Tibial artery (tissue), 4 donors: ENCODE measurements around the gene TBC1D2B.
A peak's percentile ranks its signal among the peaks of the same experiment; 100 is the strongest.

Source experiments
- DNase-seq, 2 donors: peaks; one replicate each; pipeline ENCODE4 v3.0.0-alpha.2; 2019
- H3K27ac ChIP-seq, 2 donors: fragments of 200-600 bp; sonication (generic) in 1 of 2; 1 replicate in 1 of 2; 2 replicates in 1 of 2; pipeline ENCODE4 v1.5.1; 2018 to 2019; ENCODE audit warnings: mild to moderate bottlenecking in 1 of 2
- H3K27me3 ChIP-seq, 2 donors: fragments of 200-600 bp; sonication (generic) in 1 of 2; one replicate each; pipeline versions ENCODE4 v1.5.1 to v1.6.0; 2016 to 2019
- H3K36me3 ChIP-seq, 3 donors: fragments of 200-600 bp; sonication (generic) in 2 of 3; one replicate each; pipeline ENCODE4 v1.5.1; 2016 to 2019; ENCODE audit warnings: mild to moderate bottlenecking in 2 of 3
- H3K4me1 ChIP-seq, 4 donors: fragments of 200-600 bp; sonication (generic) in 2 of 4; 1 replicate in 3 of 4; 2 replicates in 1 of 4; pipeline ENCODE4 v1.5.1; 2016 to 2019
- H3K4me3 ChIP-seq, 2 donors: fragments of 200-600 bp; sonication (generic) in 1 of 2; 1 replicate in 1 of 2; 2 replicates in 1 of 2; pipeline ENCODE4 v1.5.1; 2018 to 2019; ENCODE audit warnings: mild to moderate bottlenecking in 2 of 2
- H3K9me3 ChIP-seq, 3 donors: fragments of 200-600 bp; sonication (generic) in 1 of 3; one replicate each; pipeline ENCODE4 v1.5.1; 2016 to 2019
- CTCF ChIP-seq, 2 experiments: fragments of 200-600 bp in 1 of 2; fragments of 450-650 bp in 1 of 2; IDR thresholded peaks; one replicate each; pipeline ENCODE4 v1.5.1; 2017 to 2019; ENCODE audit warnings: antibody characterized with exemption in 2 of 2, mild to moderate bottlenecking in 1 of 2, moderate library complexity in 1 of 2
- intact Hi-C: fragments of 100-400 bp; cut with DNase I; formaldehyde crosslinking; loops from one replicate; pipeline ENCODE4 v1.15.0; 2023; ENCODE audit warnings: low total_unique reads

TBC1D2B gene

GRCh38 chr15:77985031-77985930 is 92.2 kb downstream of the TBC1D2B start:
- intact Hi-C loops = no loop called here
- no peak for TF ChIP-seq CTCF (IDR thresholded peaks at IDR 0.05)
- peak in 1 of 2 donors; percentile 58 for DNase-seq
- H3K27ac ChIP-seq = no peak overlapping the region
- no peaks in the 10 kb centered on the region for H3K36me3 ChIP-seq
- H3K4me1 ChIP-seq = peaks cover 0 to 17% (median 12%) of the 10 kb centered on the region in 4 donors
- peaks cover 0 to 9% of the 10 kb centered on the region in 2 donors for H3K27me3 ChIP-seq
- H3K9me3 ChIP-seq = no peaks in the 10 kb centered on the region
- H3K4me3 ChIP-seq = no peak overlapping the region

- peaks cover 0 to 9% of the 10 kb centered on the region in 2 donors for H3K27me3 ChIP-seq
- H3K4me1 ChIP-seq = peaks cover 0 to 12% (median 9%) of the 10 kb centered on the region in 4 donors
- DNase-seq = peak in 1 of 2 donors; percentile 57
- H3K4me3 ChIP-seq = no peak overlapping the region
- no peak for TF ChIP-seq CTCF (IDR thresholded peaks at IDR 0.05)
- no peak overlapping the region for H3K27ac ChIP-seq
- intact Hi-C loops = loop anchor here (5.0 kb wide), 1 partner anchor 893 kb away; no protein-coding TSS in a partner anchor
- no peaks in the 10 kb centered on the region for H3K9me3 ChIP-seq
- no peaks in the 10 kb centered on the region for H3K36me3 ChIP-seq
These were observed 93.1 kb downstream of the TBC1D2B start for GRCh38 chr15:77984446-77984861.

- Histone ChIP-seq H3K9me3 (no peaks in the 10 kb centered on the region), H3K4me3 (no peak overlapping the region), H3K27ac (no peak overlapping the region), H3K4me1 (peaks cover 0 to 12% (median 9%) of the 10 kb centered on the region in 4 donors), H3K36me3 (no peaks in the 10 kb centered on the region), H3K27me3 (peaks cover 0 to 9% of the 10 kb centered on the region in 2 donors)
- DNase-seq = peak in 1 of 2 donors; percentile 65
- no peak for TF ChIP-seq CTCF (IDR thresholded peaks at IDR 0.05)
- intact Hi-C loops = loop anchor here (5.0 kb wide), 1 partner anchor 893 kb away; no protein-coding TSS in a partner anchor
These were observed 93.6 kb downstream of the TBC1D2B start for GRCh38 chr15:77983708-77984445.

- no peaks in the 10 kb centered on the region for H3K9me3 ChIP-seq
- peaks cover 0 to 12% (median 9%) of the 10 kb centered on the region in 4 donors for H3K4me1 ChIP-seq
- peak in 1 of 2 donors; percentile 34 for DNase-seq
- H3K4me3 ChIP-seq = no peak overlapping the region
- H3K27me3 ChIP-seq = peaks cover 0 to 9% of the 10 kb centered on the region in 2 donors
- intact Hi-C loops = loop anchor here (5.0 kb wide), 1 partner anchor 894 kb away; no protein-coding TSS in a partner anchor
- TF ChIP-seq CTCF (IDR thresholded peaks at IDR 0.05) = no peak
- no peaks in the 10 kb centered on the region for H3K36me3 ChIP-seq
- H3K27ac ChIP-seq = no peak overlapping the region
These were observed 94.3 kb downstream of the TBC1D2B start for GRCh38 chr15:77983091-77983707.

GRCh38 chr15:77982127-77982490 is 95.4 kb downstream of the TBC1D2B start:
- Histone ChIP-seq H3K4me3 (no peak overlapping the region), H3K9me3 (no peaks in the 10 kb centered on the region), H3K27me3 (peaks cover 0 to 5% of the 10 kb centered on the region in 2 donors), H3K36me3 (no peaks in the 10 kb centered on the region), H3K27ac (no peak overlapping the region), H3K4me1 (peaks cover 0 to 10% (median 4%) of the 10 kb centered on the region in 4 donors)
- intact Hi-C loops = loop anchor here (5.0 kb wide), 1 partner anchor 895 kb away; no protein-coding TSS in a partner anchor
- peak in 1 of 2 donors; percentile 56 for DNase-seq
- TF ChIP-seq CTCF (IDR thresholded peaks at IDR 0.05) = no peak
